Measurements from ENCODE around the gene TSPAN9. TPM values are rescaled to one million over a fixed set of nuclear protein-coding genes. Genes with fewer than 3 reads are reported as not detected.

The TSPAN9 gene
- polyA plus RNA-seq, 1 donor (not counting 4 experiments of a cell fraction or from before 2014, with no cell fraction given) = 27.5 TPM

DNA sequence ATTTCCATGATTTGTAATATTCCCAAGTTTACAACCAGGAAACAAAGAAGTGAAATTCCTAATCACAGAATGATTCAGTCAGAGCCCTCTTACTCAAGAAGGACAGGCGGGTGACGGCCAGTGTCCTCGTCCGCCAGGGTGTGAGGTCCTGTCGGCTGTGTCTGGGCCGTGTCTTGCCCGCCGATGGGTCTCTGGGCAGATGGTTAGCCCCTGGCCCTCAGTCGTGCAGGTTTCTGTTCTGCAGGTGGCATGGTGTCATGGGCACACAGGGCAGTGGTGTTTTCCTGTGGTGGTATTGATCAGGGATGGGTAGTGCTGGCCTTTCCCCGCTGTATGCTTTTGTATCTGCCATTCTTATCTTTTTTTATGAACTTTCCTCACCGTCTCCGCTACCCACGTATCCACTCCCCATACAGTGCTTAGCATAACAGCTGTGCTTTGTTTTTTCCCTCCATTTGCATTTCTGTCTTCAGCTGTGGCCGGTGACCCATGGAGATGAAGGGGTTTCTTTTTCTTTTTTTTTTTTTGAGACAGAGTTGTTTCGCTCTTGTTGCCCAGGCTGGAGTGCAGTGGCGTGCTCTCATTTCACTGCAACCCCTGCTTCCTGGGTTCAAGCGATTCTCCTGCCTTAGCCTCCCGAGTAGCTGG, 100.7 kb downstream of the TSPAN9 start:
- no peak overlapping the region for H3K4me3 ChIP-seq (ENCODE audit: control insufficient read depth in 2 of 3, extremely low read depth in 1 of 3, insufficient read depth in 2 of 3, low read depth in 1 of 3, low read length in 3 of 3)
- H3K79me2 ChIP-seq (ENCODE audit: control insufficient read depth, insufficient read depth, low read length) = peaks cover 4% of the 10 kb centered on the region
- no peaks in the 10 kb centered on the region for H3K27me3 ChIP-seq (ENCODE audit: control insufficient read depth, extremely low read depth, insufficient read depth, low read length)
- FAIRE-seq (no peak), DNase-seq (ENCODE audit: low read depth, low spot score) (no peak)
- no peak overlapping the region for H3K27ac ChIP-seq (ENCODE audit: control insufficient read depth, insufficient read depth, low read length)
- TF ChIP-seq EZH2 (IDR thresholded peaks at IDR 0.05; ENCODE audit: low read length) (no peak), CTCF (optimal IDR thresholded peaks at IDR 0.05 in 1 of 3, IDR thresholded peaks at IDR 0.05 in 1 of 3, conservative IDR thresholded peaks at IDR 0.05 in 1 of 3; ENCODE audit: extremely low read depth in 1 of 3, insufficient read depth in 2 of 3, low read length in 3 of 3) (no peak)
- no peaks in the 10 kb centered on the region for H3K9me1 ChIP-seq (ENCODE audit: control insufficient read depth, extremely low read depth, insufficient read depth, low read length)
- H2AFZ ChIP-seq (ENCODE audit: control insufficient read depth, low read length) = no peak overlapping the region
- no peaks in the 10 kb centered on the region for H3K4me1 ChIP-seq (ENCODE audit: control insufficient read depth, extremely low read depth, insufficient read depth, low read length)
- no peaks in the 10 kb centered on the region for H3K9me3 ChIP-seq (ENCODE audit: control insufficient read depth, low read depth, low read length)
- dilution Hi-C loops (cut with MboI; ENCODE audit: extremely low pct_ligation_motif_present, low sequenced_read_pairs) = no loop called here
- H3K4me2 ChIP-seq (ENCODE audit: control insufficient read depth, extremely low read depth, insufficient read depth, low read depth, low read length) = no peak overlapping the region
- peaks cover 4% of the 10 kb centered on the region for H4K20me1 ChIP-seq (ENCODE audit: control insufficient read depth, extremely low read depth, insufficient read depth, low read length)
- H3K36me3 ChIP-seq (ENCODE audit: control insufficient read depth in 2 of 2, extremely low read depth in 1 of 2, insufficient read depth in 2 of 2, low read length in 2 of 2) = peaks cover 0 to 2% of the 10 kb centered on the region in 2 experiments
- H3K9ac ChIP-seq (ENCODE audit: control insufficient read depth, extremely low read depth, insufficient read depth, low read length) = no peak overlapping the region

DNA sequence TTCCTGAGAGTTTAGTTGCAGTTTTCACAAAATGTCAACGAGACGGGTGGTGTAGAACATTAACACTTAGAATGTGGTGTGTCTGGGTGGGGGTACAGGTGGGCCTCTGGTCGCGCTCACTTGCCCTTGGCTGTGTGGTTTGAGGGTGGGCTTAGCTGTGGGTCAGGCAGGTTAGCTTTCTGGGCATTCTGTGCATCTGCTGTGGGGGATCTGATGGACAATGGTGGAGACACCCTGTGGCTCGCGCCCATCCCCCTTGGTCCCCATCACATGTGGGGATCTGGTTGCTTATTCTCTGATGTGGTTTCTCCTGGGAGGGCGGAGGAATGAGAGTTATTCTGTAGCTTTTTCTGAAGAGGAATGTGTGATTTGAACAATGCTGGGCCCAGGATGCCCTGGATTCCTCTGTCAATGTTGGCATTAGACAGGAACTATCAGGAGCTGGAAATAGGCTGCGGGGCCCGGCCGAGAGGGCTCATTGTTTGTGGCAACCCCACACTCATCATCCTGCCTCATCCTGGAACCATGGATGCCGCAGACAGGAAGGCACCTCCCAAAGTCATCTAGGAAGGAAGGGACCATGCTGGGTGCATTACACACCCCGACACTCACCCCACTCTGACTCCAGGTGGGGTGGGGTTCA, 101.6 kb downstream of the TSPAN9 start:
- H3K79me2 ChIP-seq (ENCODE audit: control insufficient read depth, insufficient read depth, low read length) = peaks cover 3% of the 10 kb centered on the region
- no peak overlapping the region for H2AFZ ChIP-seq (ENCODE audit: control insufficient read depth, low read length)
- no peaks in the 10 kb centered on the region for H3K9me3 ChIP-seq (ENCODE audit: control insufficient read depth, low read depth, low read length)
- H3K9me1 ChIP-seq (ENCODE audit: control insufficient read depth, extremely low read depth, insufficient read depth, low read length) = no peaks in the 10 kb centered on the region
- no peak overlapping the region for H3K4me2 ChIP-seq (ENCODE audit: control insufficient read depth, extremely low read depth, insufficient read depth, low read depth, low read length)
- H3K36me3 ChIP-seq (ENCODE audit: control insufficient read depth in 2 of 2, extremely low read depth in 1 of 2, insufficient read depth in 2 of 2, low read length in 2 of 2) = no peaks in the 10 kb centered on the region
- dilution Hi-C loops (cut with MboI; ENCODE audit: extremely low pct_ligation_motif_present, low sequenced_read_pairs) = no loop called here
- TF ChIP-seq EZH2 (IDR thresholded peaks at IDR 0.05; ENCODE audit: low read length) (no peak), CTCF (optimal IDR thresholded peaks at IDR 0.05 in 1 of 3, IDR thresholded peaks at IDR 0.05 in 1 of 3, conservative IDR thresholded peaks at IDR 0.05 in 1 of 3; ENCODE audit: extremely low read depth in 1 of 3, insufficient read depth in 2 of 3, low read length in 3 of 3) (no peak)
- no peak for DNase-seq (ENCODE audit: low read depth, low spot score)
- no peak overlapping the region for H3K4me3 ChIP-seq (ENCODE audit: control insufficient read depth in 2 of 3, extremely low read depth in 1 of 3, insufficient read depth in 2 of 3, low read depth in 1 of 3, low read length in 3 of 3)
- H3K9ac ChIP-seq (ENCODE audit: control insufficient read depth, extremely low read depth, insufficient read depth, low read length) = no peak overlapping the region
- no peaks in the 10 kb centered on the region for H3K27me3 ChIP-seq (ENCODE audit: control insufficient read depth, extremely low read depth, insufficient read depth, low read length)
- peaks cover 3% of the 10 kb centered on the region for H4K20me1 ChIP-seq (ENCODE audit: control insufficient read depth, extremely low read depth, insufficient read depth, low read length)
- H3K27ac ChIP-seq (ENCODE audit: control insufficient read depth, insufficient read depth, low read length) = no peak overlapping the region
- H3K4me1 ChIP-seq (ENCODE audit: control insufficient read depth, extremely low read depth, insufficient read depth, low read length) = no peaks in the 10 kb centered on the region
- no peak for FAIRE-seq
